ENCODE data around the gene COL17A1. TPM values are rescaled to one million over a fixed set of nuclear protein-coding genes. Genes with fewer than 3 reads are reported as not detected.

COL17A1 gene
- total RNA-seq, 1 experiment from 2014 or later, result 41.3 TPM

DNA sequence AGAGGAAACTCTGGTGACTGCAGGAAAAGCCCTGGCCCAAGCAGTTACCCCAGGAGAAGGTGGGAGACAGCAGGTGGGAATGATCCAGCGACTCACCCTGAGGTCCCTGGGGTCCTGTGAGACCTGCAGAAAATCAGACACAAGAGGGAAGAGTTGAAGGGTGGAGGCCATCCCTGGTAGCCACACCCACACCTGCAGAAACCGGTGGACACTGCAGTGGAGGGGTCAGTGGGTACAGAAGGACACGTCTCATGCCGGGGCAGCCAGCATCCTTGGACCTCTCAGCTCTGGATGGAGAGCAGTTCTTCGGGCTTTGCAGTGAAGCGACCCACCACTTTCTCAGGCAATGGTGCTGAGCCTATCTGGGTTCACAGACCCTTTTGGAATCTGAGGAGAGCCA is 39.0 kb downstream of the COL17A1 start:
- no TSS peak for BruUV-seq (replicated peaks)
- no peaks in the 10 kb centered on the region for H3K79me2 ChIP-seq (ENCODE audit: low read depth)
- no peak for TF ChIP-seq EZH2 (IDR thresholded peaks at IDR 0.05; ENCODE audit: low read depth)
- TF ChIP-seq, protein P1, sequence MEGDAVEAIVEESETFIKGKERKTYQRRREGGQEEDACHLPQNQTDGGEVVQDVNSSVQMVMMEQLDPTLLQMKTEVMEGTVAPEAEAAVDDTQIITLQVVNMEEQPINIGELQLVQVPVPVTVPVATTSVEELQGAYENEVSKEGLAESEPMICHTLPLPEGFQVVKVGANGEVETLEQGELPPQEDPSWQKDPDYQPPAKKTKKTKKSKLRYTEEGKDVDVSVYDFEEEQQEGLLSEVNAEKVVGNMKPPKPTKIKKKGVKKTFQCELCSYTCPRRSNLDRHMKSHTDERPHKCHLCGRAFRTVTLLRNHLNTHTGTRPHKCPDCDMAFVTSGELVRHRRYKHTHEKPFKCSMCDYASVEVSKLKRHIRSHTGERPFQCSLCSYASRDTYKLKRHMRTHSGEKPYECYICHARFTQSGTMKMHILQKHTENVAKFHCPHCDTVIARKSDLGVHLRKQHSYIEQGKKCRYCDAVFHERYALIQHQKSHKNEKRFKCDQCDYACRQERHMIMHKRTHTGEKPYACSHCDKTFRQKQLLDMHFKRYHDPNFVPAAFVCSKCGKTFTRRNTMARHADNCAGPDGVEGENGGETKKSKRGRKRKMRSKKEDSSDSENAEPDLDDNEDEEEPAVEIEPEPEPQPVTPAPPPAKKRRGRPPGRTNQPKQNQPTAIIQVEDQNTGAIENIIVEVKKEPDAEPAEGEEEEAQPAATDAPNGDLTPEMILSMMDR (conservative IDR thresholded peaks at IDR 0.05), result no peak
- peaks cover 9% of the 10 kb centered on the region for H3F3A ChIP-seq (ENCODE audit: insufficient read depth, low read depth)
- ChIA-PET POLR2A (ENCODE audit: unreplicated experiment) (no interaction called here), CTCF (no interaction called here)
- no peak overlapping the region for H3K4me2 ChIP-seq
- DNase-seq, result no peak
- no peaks in the 10 kb centered on the region for H3K27me3 ChIP-seq (ENCODE audit: insufficient read depth, low read depth)
- intact Hi-C loops (cut with micrococcal nuclease; ENCODE audit: unreplicated experiment), result loop anchor here (5.0 to 10.0 kb wide), 2 partner anchors 221 to 332 kb away; partner anchors contain the start of gene GSTO2
- no peaks in the 10 kb centered on the region for H3K9me3 ChIP-seq (ENCODE audit: insufficient read depth, low read depth)
- no peak overlapping the region for H3K27ac ChIP-seq
- H3K4me1 ChIP-seq (replicated peaks; ENCODE audit: insufficient read depth), result peaks cover 31% of the 10 kb centered on the region
- H2AFZ ChIP-seq, result no peak overlapping the region
- H4K20me1 ChIP-seq (ENCODE audit: insufficient read depth), result no peaks in the 10 kb centered on the region
- no peak overlapping the region for H3K4me3 ChIP-seq
- no peaks in the 10 kb centered on the region for H3K36me3 ChIP-seq (ENCODE audit: low read depth)
- H3K9me2 ChIP-seq (ENCODE audit: insufficient read depth), result no peaks in the 10 kb centered on the region

DNA sequence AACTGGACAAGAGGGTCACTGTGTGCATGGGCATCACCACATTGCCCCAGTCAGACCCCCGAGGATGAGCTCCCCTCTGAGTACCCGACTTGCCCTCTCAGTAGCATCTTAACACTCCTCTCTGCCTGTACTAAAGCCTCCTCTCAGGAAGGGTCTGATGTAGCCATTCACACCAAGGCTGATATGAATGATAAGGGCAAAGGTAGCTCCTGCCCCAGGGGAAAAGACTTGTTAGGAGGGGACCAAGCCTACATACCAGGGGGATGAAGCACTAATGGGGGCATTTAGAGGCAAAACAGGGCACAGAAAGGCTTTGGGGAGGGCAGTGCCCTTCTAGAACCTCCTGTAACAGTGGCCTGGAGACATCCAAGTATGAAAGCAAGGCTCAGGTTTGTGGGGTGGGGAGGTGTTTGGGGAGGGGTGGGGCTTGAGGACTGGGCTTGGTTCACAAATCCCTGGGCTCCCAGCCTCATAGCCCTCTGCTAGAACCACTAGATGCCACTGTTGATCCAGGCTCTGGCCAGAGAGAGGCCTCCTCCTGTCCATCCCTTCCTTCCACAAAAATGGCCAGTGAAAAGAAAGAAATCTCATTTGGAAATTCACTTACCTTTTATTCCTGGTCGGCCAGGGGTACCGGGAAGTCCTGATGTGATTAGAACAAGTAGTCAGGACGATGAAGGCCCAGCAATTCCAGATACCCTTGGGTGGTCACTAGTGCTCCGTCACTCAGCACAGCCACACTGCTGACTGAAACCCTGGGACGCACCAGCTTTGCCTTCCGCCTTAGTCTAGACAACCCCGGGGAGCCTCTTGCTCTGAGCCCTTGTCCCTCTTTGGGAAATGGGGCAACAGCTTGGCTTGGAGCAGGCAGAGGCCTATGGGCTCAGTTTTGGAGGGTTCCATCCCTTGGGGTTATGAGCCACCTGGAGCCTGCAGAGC is 40.3 kb downstream of the COL17A1 start:
- no peaks in the 10 kb centered on the region for H3K9me2 ChIP-seq (ENCODE audit: insufficient read depth)
- H3K79me2 ChIP-seq (ENCODE audit: low read depth), result no peaks in the 10 kb centered on the region
- H3K36me3 ChIP-seq (ENCODE audit: low read depth), result no peaks in the 10 kb centered on the region
- H3K27ac ChIP-seq, result no peak overlapping the region
- peaks cover 20% of the 10 kb centered on the region for H3K4me1 ChIP-seq (replicated peaks; ENCODE audit: insufficient read depth)
- no peak for TF ChIP-seq EZH2 (IDR thresholded peaks at IDR 0.05; ENCODE audit: low read depth)
- TF ChIP-seq, protein P1 (conservative IDR thresholded peaks at IDR 0.05), result peak; percentile 71
- BruUV-seq (replicated peaks), result no TSS peak
- CTCF ChIA-PET, result no interaction called here
- H3K4me2 ChIP-seq, result no peak overlapping the region
- H4K20me1 ChIP-seq (ENCODE audit: insufficient read depth), result no peaks in the 10 kb centered on the region
- POLR2A ChIA-PET (ENCODE audit: unreplicated experiment), result no interaction called here
- H3K27me3 ChIP-seq (ENCODE audit: insufficient read depth, low read depth), result no peaks in the 10 kb centered on the region
- H3F3A ChIP-seq (ENCODE audit: insufficient read depth, low read depth), result peaks cover 9% of the 10 kb centered on the region
- no peak overlapping the region for H3K4me3 ChIP-seq
- no peaks in the 10 kb centered on the region for H3K9me3 ChIP-seq (ENCODE audit: insufficient read depth, low read depth)
- DNase-seq, result peak; percentile 48 to 62
- intact Hi-C loops (cut with micrococcal nuclease; ENCODE audit: unreplicated experiment), result loop anchor here (1.0 to 10.0 kb wide), 5 partner anchors 76 to 331 kb away; partner anchors contain the start of gene GSTO2
- H2AFZ ChIP-seq, result no peak overlapping the region

DNA sequence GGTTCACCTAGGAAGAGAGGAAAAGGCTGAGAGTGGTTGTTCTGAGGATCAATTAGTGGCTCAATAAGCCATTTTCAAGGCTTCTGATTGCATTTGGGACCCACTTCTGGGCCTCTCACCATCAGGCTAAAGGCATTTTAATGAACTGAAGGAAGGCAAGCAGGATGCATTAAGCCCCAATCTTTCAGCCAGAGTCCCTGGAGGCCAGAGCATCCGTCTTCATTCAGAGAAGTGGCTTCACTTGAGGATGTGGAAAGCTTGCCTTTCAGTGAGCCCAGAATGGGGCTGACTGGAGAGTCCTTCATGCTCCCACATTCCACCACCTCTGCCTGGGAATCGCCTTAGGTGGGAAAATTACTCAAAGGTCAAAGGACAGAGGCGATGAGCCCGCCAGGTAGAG is 41.8 kb downstream of the COL17A1 start:
- no peak for DNase-seq
- no peak overlapping the region for H2AFZ ChIP-seq
- no peaks in the 10 kb centered on the region for H3F3A ChIP-seq (ENCODE audit: insufficient read depth, low read depth)
- no TSS peak for BruUV-seq (replicated peaks)
- POLR2A ChIA-PET (ENCODE audit: unreplicated experiment), result no interaction called here
- H3K79me2 ChIP-seq (ENCODE audit: low read depth), result no peaks in the 10 kb centered on the region
- peaks cover 4% of the 10 kb centered on the region; the same call in 1 of the 2 replicates for H3K4me1 ChIP-seq (replicated peaks; ENCODE audit: insufficient read depth)
- no peaks in the 10 kb centered on the region for H3K9me3 ChIP-seq (ENCODE audit: insufficient read depth, low read depth)
- H3K27ac ChIP-seq, result no peak overlapping the region
- no peak overlapping the region for H3K4me3 ChIP-seq
- no peaks in the 10 kb centered on the region for H4K20me1 ChIP-seq (ENCODE audit: insufficient read depth)
- TF ChIP-seq, protein P1 (conservative IDR thresholded peaks at IDR 0.05), result no peak
- TF ChIP-seq EZH2 (IDR thresholded peaks at IDR 0.05; ENCODE audit: low read depth), result no peak
- intact Hi-C loops (cut with micrococcal nuclease; ENCODE audit: unreplicated experiment), result loop anchor here (2.0 to 10.0 kb wide), 2 partner anchors 307 to 329 kb away; no protein-coding TSS in a partner anchor
- no peak overlapping the region for H3K4me2 ChIP-seq
- H3K9me2 ChIP-seq (ENCODE audit: insufficient read depth), result no peaks in the 10 kb centered on the region
- H3K36me3 ChIP-seq (ENCODE audit: low read depth), result no peaks in the 10 kb centered on the region
- CTCF ChIA-PET, result interaction anchor here (0.6 kb wide), 1 partner anchor 211 kb away, joined by 3 read pairs; no protein-coding TSS in a partner anchor
- H3K27me3 ChIP-seq (ENCODE audit: insufficient read depth, low read depth), result no peaks in the 10 kb centered on the region

All from PC-9 (cell line).